Middle frontal gyrus (tissue), 1 donor: Measurements from ENCODE around the gene SPINK14.

Source experiments
- DNase-seq: peaks from one replicate; pipeline ENCODE4 v3.0.0-alpha.2; 2015; ENCODE audit warnings: low spot score; ENCODE audit errors: extremely low spot score

SPINK14 gene

GRCh38 chr5:148193202-148193601 lies 24.9 kb downstream of the SPINK14 start:
- DNase-seq: no peak

- DNase-seq: no peak
These were observed 32.8 kb downstream of the SPINK14 start for GRCh38 chr5:148201151-148201550.

GRCh38 chr5:148202531-148203203 lies 34.3 kb downstream of the SPINK14 start, which contains the start of gene SPINK6:
TSS of gene SPINK6 (plus strand) at chr5:148203042. CDS start at chr5:148203097, 55 bp downstream.
- DNase-seq: no peak

GRCh38 chr5:148205044-148205806 lies 36.9 kb downstream of the SPINK14 start:
- DNase-seq: no peak

DNA sequence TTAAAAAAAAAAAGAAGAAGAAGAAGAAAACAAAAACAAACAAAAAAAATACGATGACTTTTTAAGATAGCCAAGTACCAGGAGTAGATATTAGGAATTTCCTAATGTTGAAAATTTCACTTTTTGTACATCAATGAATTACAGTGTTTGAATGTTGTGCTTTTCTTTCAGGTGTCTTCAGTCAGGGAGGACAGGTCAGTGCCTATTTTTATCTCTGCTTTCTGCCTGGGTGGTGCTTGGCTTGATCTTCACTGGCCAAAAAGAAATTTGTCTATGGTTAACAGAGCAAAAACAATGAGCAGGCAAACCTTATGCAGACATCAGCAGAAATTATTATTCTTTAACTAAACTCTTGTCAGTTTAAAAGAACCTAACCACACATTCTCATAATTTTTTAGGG lies 37.5 kb downstream of the SPINK14 start:
- no peak for DNase-seq

- no peak for DNase-seq
These were observed 38.3 kb downstream of the SPINK14 start for GRCh38 chr5:148206620-148207019.

GRCh38 chr5:148208226-148208625 lies 39.9 kb downstream of the SPINK14 start:
- DNase-seq: no peak

DNA sequence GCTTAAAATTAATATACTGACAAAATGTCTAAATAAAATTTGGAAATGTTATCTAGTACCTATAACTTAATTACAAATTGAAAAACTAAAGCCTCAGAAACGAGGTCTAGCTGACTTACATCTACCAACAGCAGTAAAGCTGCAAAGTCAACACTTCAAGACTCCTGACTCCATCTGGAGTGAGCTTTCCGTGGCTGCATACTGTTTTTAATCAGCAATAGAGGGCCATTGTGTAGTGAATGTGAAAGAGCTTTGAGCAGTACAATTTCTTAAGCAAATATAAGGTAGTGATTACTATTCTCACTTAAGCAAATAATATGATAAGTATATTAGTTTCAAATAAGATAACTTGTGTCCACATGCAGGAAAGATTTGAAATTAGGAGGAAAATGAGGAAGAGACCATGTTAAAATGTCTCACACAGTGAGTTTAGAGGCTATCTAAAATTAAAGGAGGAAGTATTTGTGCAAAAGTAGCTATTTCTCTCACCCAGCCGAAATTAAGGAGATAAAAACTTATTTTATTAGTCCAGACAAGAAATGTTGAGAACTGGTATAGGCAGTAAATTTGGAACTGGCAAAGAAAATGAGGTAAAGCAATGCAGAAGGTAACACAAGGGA lies 40.9 kb downstream of the SPINK14 start:
- no peak for DNase-seq

DNA sequence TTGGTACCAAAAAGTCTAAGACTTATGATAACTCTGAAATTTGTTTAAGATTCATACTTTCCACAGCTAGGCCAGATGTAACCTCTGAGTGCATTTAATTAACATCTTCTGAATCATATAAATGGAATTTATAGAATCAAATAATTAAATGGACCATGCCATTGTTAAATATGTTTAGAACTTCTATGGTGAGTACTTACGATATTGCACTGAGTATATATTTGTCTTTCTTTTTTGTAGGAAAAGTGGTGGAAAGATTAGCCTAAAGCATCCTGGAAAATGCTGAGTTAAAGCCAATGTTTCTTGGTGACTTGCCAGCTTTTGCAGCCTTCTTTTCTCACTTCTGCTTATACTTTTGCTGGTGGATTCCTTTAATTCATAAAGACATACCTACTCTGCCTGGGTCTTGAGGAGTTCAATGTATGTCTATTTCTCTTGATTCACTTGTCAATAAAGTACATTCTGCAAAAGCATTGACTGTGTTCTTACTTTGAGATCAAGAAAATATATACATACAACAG lies 46.4 kb downstream of the SPINK14 start:
- no peak for DNase-seq

GRCh38 chr5:148221508-148221907 lies 53.2 kb downstream of the SPINK14 start:
- no peak for DNase-seq

DNA sequence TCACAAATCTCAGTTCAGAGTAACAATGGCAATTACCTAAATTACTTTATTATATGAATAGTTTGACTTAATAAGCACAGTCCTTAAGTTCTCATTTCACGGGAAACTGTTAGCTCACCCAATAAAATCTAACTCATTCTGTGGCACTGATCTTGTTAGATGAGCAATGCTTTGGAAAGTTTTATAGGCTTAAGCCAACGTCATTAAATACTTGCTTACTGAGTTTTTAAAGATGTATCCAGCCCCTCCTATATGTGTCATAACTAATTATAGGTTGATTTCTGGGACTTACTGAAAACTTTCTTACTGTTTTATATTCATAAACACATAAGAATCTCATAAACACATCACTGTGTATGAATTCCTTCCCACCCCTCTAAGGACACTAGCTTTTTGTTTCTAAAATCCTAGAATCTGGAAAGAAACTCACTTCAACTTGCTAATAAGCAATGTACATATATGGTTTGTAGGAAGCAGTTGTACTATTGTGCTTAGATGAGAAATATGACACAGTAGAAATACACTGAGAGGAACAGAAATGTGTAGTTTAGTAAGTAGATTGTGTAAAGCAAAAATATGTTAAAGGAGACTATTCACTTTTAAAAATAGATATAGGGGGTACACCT lies 55.9 kb downstream of the SPINK14 start:
- DNase-seq: no peak
